T-cell (primary cell): ENCODE results near the gene STK17B. TPM values are rescaled to one million over a fixed set of nuclear protein-coding genes. Genes with fewer than 3 reads are reported as not detected.
A peak's percentile ranks its signal among the peaks of the same experiment; 100 is the strongest.

Experiments
- ATAC-seq, 4 experiments: fragments of 200-7000 bp in 3 of 4; fragments of 150-1000 bp in 1 of 4; cut with Tn5 transposase; replicated peaks in 1 of 4; 1 replicate in 3 of 4; 2 replicates in 1 of 4; pipeline ENCODE4 v1.10.0; 2021; ENCODE audit warnings: moderate library complexity in 3 of 4, mild to moderate bottlenecking in 2 of 4, moderate number of reproducible peaks in 1 of 4
- CTCF ChIA-PET, 2 donors: fragments of 300-600 bp; sonication (Branson Sonifier 250); formaldehyde crosslinking; loops; one replicate each; lab custom pipeline; 2022; ENCODE audit warnings: antibody characterized with exemption in 2 of 2; lab: Charles Lee
- POLR2A ChIA-PET, 2 donors: fragments of 300-600 bp; sonication (Branson Sonifier 250); formaldehyde crosslinking; loops; one replicate each; lab custom pipeline; 2022; ENCODE audit warnings: antibody characterized with exemption in 2 of 2; lab: Charles Lee
- DNase-seq, 35 experiments: peaks; one replicate each; pipeline versions ENCODE4 v3.0.0 to v3.0.0-alpha.2; 2013 to 2023
- H3K27ac ChIP-seq: one replicate; pipeline ENCODE4 v1.5.1; 2013; ENCODE audit warnings: low read length
- H3K27me3 ChIP-seq, 2 experiments: replicated peaks in 1 of 2; 1 replicate in 1 of 2; 2 replicates in 1 of 2; pipeline versions ENCODE4 v1.6.1 to v1.7.0; 2013; ENCODE audit warnings: low read length in 1 of 2, mixed read lengths in 1 of 2; ENCODE audit not compliant: control insufficient read depth in 2 of 2, insufficient read depth in 2 of 2; ENCODE audit errors: extremely low read depth in 1 of 2
- H3K36me3 ChIP-seq, 2 donors: 1 replicate in 1 of 2; 2 replicates in 1 of 2; pipeline versions ENCODE4 v1.6.1 to v1.7.0; 2013; ENCODE audit warnings: low read length in 1 of 2; ENCODE audit not compliant: control insufficient read depth in 2 of 2, insufficient read depth in 1 of 2; ENCODE audit errors: extremely low read depth in 1 of 2
- H3K4me1 ChIP-seq, 2 experiments: 1 replicate in 1 of 2; 2 replicates in 1 of 2; pipeline versions ENCODE4 v1.6.1 to v1.7.0; 2013; ENCODE audit warnings: low read length in 2 of 2, mixed read lengths in 1 of 2; ENCODE audit not compliant: insufficient read depth in 2 of 2, control insufficient read depth in 1 of 2; ENCODE audit errors: extremely low read depth in 1 of 2
- H3K4me3 ChIP-seq, 2 donors: 1 replicate in 1 of 2; 2 replicates in 1 of 2; pipeline versions ENCODE4 v1.5.1 to v1.7.0; 2013; ENCODE audit warnings: mild to moderate bottlenecking in 2 of 2, low read length in 1 of 2, moderate library complexity in 1 of 2; ENCODE audit not compliant: control insufficient read depth in 1 of 2; ENCODE audit errors: extremely low read depth in 1 of 2
- H3K9me3 ChIP-seq: 2 replicates; pipeline ENCODE4 v1.7.0; 2013
- H3K27ac Mint-ChIP-seq, 2 donors: one replicate each; pipeline ENCODE4 v1.8.0; 2020 to 2021; ENCODE audit warnings: mild to moderate bottlenecking in 2 of 2, mixed read lengths in 2 of 2
- H3K27me3 Mint-ChIP-seq, 2 donors: one replicate each; pipeline ENCODE4 v1.8.0; 2021 to 2022; ENCODE audit warnings: mixed read lengths in 2 of 2
- H3K36me3 Mint-ChIP-seq: one replicate; pipeline ENCODE4 v1.8.0; 2021; ENCODE audit warnings: mixed read lengths
- H3K4me1 Mint-ChIP-seq, 3 donors: one replicate each; pipeline ENCODE4 v1.8.0; 2020 to 2022; ENCODE audit warnings: mixed read lengths in 3 of 3, mild to moderate bottlenecking in 1 of 3
- H3K4me3 Mint-ChIP-seq, 3 donors: one replicate each; pipeline ENCODE4 v1.8.0; 2020 to 2022; ENCODE audit warnings: mild to moderate bottlenecking in 3 of 3, mixed read lengths in 3 of 3, moderate library complexity in 3 of 3
- H3K9me3 Mint-ChIP-seq, 3 donors: one replicate each; pipeline ENCODE4 v1.8.0; 2020 to 2022; ENCODE audit warnings: mixed read lengths in 3 of 3
- WGBS: methylation state at CpG from one replicate; pipeline ENCODE4 v1.1.5; 2013; ENCODE audit warnings: missing lambda C conversion rate; ENCODE audit not compliant: insufficient coverage; 5-methylcytosine and 5-hydroxymethylcytosine counted together
- total RNA-seq, 35 experiments: library from RNA in 6 of 35; stranded (reverse) in 6 of 35; fragments of 120-200 nt in 1 of 35; gene quantifications; one replicate each; pipeline versions ENCODE4 v1.2.1 to v1.2.4 and lab custom pipeline; 2013 to 2026

Gene STK17B
- total RNA-seq, 5 donors from 2014 or later (not counting 1 experiment from before 2014, with no cell fraction given) = 218 to 478 (median 248) TPM

GRCh38 chr2:196137271-196137670 lies 34.1 kb downstream of the STK17B start:
- ATAC-seq = no peak
- ChIA-PET CTCF (interaction anchor here in 1 of 2 donors (0.9 kb wide), 1 partner anchor 141 kb away, joined by 3 read pairs; no protein-coding TSS in a partner anchor), POLR2A (interaction anchor here in 1 of 2 donors (0.5 to 1.2 kb wide), 3 partner anchors 23 to 557 kb away, joined by 3 read pairs; no protein-coding TSS in a partner anchor)
- no peaks in the 10 kb centered on the region for H3K27me3 ChIP-seq
- H3K27me3 Mint-ChIP-seq = no peaks in the 10 kb centered on the region
- H3K27ac Mint-ChIP-seq = peak overlapping the region; percentile 81 to 88
- peaks cover 74% of the 10 kb centered on the region for H3K36me3 Mint-ChIP-seq
- no peak overlapping the region for H3K27ac ChIP-seq
- WGBS = no CpG with 5 or more reads among the region's 2 CpGs
- peaks cover 4 to 73% of the 10 kb centered on the region in 2 donors for H3K36me3 ChIP-seq
- H3K9me3 ChIP-seq = peaks cover 2% of the 10 kb centered on the region
- peaks cover 0 to 19% (median 11%) of the 10 kb centered on the region in 3 donors for H3K9me3 Mint-ChIP-seq
- DNase-seq = no peak
- H3K4me1 ChIP-seq = peaks cover 8 to 16% of the 10 kb centered on the region in 2 experiments
- no peak overlapping the region for H3K4me3 ChIP-seq
- peaks cover 41 to 52% (median 50%) of the 10 kb centered on the region in 3 donors for H3K4me1 Mint-ChIP-seq
- peak overlapping the region in 1 of 3 donors; percentile 30 for H3K4me3 Mint-ChIP-seq

- Mint-ChIP-seq H3K4me3 (no peak overlapping the region), H3K36me3 (peaks cover 77% of the 10 kb centered on the region), H3K27ac (peak overlapping the region; percentile 31 to 74), H3K27me3 (no peaks in the 10 kb centered on the region), H3K4me1 (peaks cover 43 to 50% (median 49%) of the 10 kb centered on the region in 3 donors), H3K9me3 (peaks cover 0 to 30% (median 21%) of the 10 kb centered on the region in 3 donors)
- H3K4me1 ChIP-seq = peaks cover 7 to 19% of the 10 kb centered on the region in 2 experiments
- ATAC-seq = peak in 1 of 4 experiments; percentile 7
- H3K27me3 ChIP-seq = no peaks in the 10 kb centered on the region
- no peak overlapping the region for H3K4me3 ChIP-seq
- DNase-seq = peak in 1 of 35 experiments; percentile 8
- peaks cover 2% of the 10 kb centered on the region for H3K9me3 ChIP-seq
- CTCF ChIA-PET = no interaction called here
- no peak overlapping the region for H3K27ac ChIP-seq
- 100% methylated on average over 3 of the region's 7 CpGs for WGBS
- peaks cover 4 to 63% of the 10 kb centered on the region in 2 donors for H3K36me3 ChIP-seq
- POLR2A ChIA-PET = interaction anchor here (0.6 kb wide), 3 partner anchors 54 to 809 kb away, joined by 3 to 4 read pairs (median 4); no protein-coding TSS in a partner anchor
These were observed 35.2 kb downstream of the STK17B start for GRCh38 chr2:196136151-196136550.

DNA sequence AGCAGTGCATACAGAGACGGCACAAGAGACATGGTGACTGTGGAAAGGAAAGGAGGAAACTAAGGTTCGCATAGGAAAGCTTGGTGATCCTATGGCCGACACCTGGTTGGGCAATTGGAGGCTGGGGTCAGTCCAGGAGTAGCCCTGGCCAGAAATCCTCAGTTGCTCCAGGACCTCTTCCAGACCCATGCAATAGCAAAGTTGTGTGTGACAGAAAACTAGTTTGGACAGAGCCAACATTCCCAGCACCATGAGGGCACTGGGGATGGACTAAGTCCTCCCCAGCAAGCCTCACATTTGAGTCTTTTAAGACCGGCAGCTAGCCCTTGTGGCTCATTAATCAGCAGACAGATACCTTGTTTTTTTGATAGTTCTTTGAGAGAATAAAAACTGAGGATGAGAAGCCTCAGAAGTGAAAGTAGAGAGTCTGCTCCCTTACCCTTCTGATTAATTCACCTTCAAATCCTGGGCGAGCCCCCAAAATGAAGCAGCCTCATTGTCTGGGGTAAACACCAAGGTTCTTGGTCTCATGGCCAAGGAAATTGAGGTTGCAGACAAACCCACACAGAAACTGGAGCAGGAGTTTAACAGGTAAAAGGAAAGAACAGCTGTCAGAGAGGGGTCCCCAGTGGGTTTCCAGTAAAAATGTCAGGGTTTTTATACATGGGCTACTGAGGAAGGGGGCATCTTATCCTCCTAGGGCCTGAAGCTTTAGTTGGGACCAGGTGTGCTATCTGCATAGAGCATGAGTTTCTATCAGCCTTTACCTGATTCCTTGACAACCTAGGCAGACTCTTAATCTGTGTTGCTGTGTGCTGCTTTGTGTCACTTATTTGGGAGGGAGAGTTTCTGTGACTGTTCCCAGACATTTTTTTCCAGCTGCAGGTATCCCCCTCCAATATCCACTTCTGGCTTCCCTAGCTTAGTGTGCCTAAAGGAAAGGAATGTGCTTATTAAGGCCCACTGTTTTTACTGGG lies 39.1 kb downstream of the STK17B start:
- peak overlapping the region; percentile 83 for H3K27ac Mint-ChIP-seq
- H3K36me3 ChIP-seq = peaks cover 0 to 26% of the 10 kb centered on the region in 2 donors
- H3K9me3 Mint-ChIP-seq = peaks cover 3 to 56% (median 44%) of the 10 kb centered on the region in 3 donors
- peak in 18 of 35 experiments; percentile 17 to 60 (median 40) for DNase-seq
- H3K4me3 ChIP-seq = peak overlapping the region in 1 of 2 donors; percentile 8
- peaks cover 9% of the 10 kb centered on the region for H3K9me3 ChIP-seq
- peak overlapping the region; percentile 33 for H3K27ac ChIP-seq
- H3K4me1 ChIP-seq = peaks cover 4 to 10% of the 10 kb centered on the region in 2 experiments
- peak; percentile 26 to 50 (median 44) for ATAC-seq
- H3K27me3 Mint-ChIP-seq = no peaks in the 10 kb centered on the region
- H3K4me3 Mint-ChIP-seq = peak overlapping the region in 1 of 3 donors; percentile 43
- H3K27me3 ChIP-seq = no peaks in the 10 kb centered on the region
- 100% methylated on average over 1 of the region's 5 CpGs for WGBS
- H3K36me3 Mint-ChIP-seq = peaks cover 57% of the 10 kb centered on the region
- peaks cover 22 to 26% (median 24%) of the 10 kb centered on the region in 3 donors for H3K4me1 Mint-ChIP-seq
- ChIA-PET POLR2A (interaction anchor here (0.7 to 1.2 kb wide), 2 partner anchors 79 to 143 kb away, joined by 4 read pairs; no protein-coding TSS in a partner anchor), CTCF (interaction anchor here (0.6 to 1.5 kb wide), 7 partner anchors 46 to 337 kb away, joined by 3 to 5 read pairs (median 3); no protein-coding TSS in a partner anchor)

GRCh38 chr2:196131384-196131937 lies 39.9 kb downstream of the STK17B start:
- Mint-ChIP-seq H3K27ac (peak overlapping the region; percentile 62 to 83), H3K36me3 (peaks cover 49% of the 10 kb centered on the region), H3K27me3 (no peaks in the 10 kb centered on the region), H3K4me1 (peaks cover 14 to 21% (median 18%) of the 10 kb centered on the region in 3 donors), H3K4me3 (peak overlapping the region in 1 of 3 donors; percentile 43), H3K9me3 (peaks cover 3 to 56% (median 46%) of the 10 kb centered on the region in 3 donors)
- ChIA-PET CTCF (interaction anchor here (0.6 to 1.5 kb wide), 5 partner anchors 46 to 206 kb away, joined by 3 to 5 read pairs (median 3); no protein-coding TSS in a partner anchor), POLR2A (no interaction called here)
- 85% methylated on average over 4 of the region's 7 CpGs for WGBS
- H3K9me3 ChIP-seq = peaks cover 9% of the 10 kb centered on the region
- H3K27me3 ChIP-seq = no peaks in the 10 kb centered on the region
- no peak overlapping the region for H3K4me3 ChIP-seq
- peaks cover 0 to 19% of the 10 kb centered on the region in 2 donors for H3K36me3 ChIP-seq
- peak overlapping the region; percentile 33 for H3K27ac ChIP-seq
- H3K4me1 ChIP-seq = peaks cover 0 to 10% of the 10 kb centered on the region in 2 experiments
- ATAC-seq = peak; percentile 23 to 40 (median 34)
- DNase-seq = peak in 30 of 35 experiments; percentile 12 to 79 (median 44)

- H3K4me3 Mint-ChIP-seq = peak overlapping the region in 1 of 3 donors; percentile 8
- Histone ChIP-seq H3K27me3 (no peaks in the 10 kb centered on the region), H3K9me3 (peaks cover 9% of the 10 kb centered on the region), H3K27ac (no peak overlapping the region), H3K36me3 (peaks cover 0 to 10% of the 10 kb centered on the region in 2 donors), H3K4me1 (peaks cover 0 to 10% of the 10 kb centered on the region in 2 experiments), H3K4me3 (no peak overlapping the region)
- ChIA-PET POLR2A (no interaction called here), CTCF (interaction anchor here in 1 of 2 donors (0.7 kb wide), 2 partner anchors 22 to 189 kb away, joined by 3 to 6 read pairs; no protein-coding TSS in a partner anchor)
- peaks cover 39% of the 10 kb centered on the region for H3K36me3 Mint-ChIP-seq
- peaks cover 3 to 56% (median 46%) of the 10 kb centered on the region in 3 donors for H3K9me3 Mint-ChIP-seq
- ATAC-seq = peak in 1 of 4 experiments; percentile 13
- H3K27me3 Mint-ChIP-seq = no peaks in the 10 kb centered on the region
- no peak overlapping the region for H3K27ac Mint-ChIP-seq
- peaks cover 14 to 21% (median 15%) of the 10 kb centered on the region in 3 donors for H3K4me1 Mint-ChIP-seq
- DNase-seq = peak in 1 of 35 experiments; percentile 16
- WGBS = 92% methylated on average over 5 of the region's 7 CpGs
These were observed 41.1 kb downstream of the STK17B start for GRCh38 chr2:196130039-196130825.
